PC-9 (cell line): ENCODE data around the gene ATP5ME. TPM values are rescaled to one million over a fixed set of nuclear protein-coding genes. Genes with fewer than 3 reads are reported as not detected.

ENCODE experiments used
- BruUV-seq: library from RNA; stranded (reverse); fragments of 400-500 nt; replicated peaks from 2 replicates; lab custom pipeline; 2021; lab: Mats Ljungman, UMichigan
- CTCF ChIA-PET: fragments of 300-600 bp; sonication (Branson Sonifier 250); formaldehyde crosslinking; loops from one replicate; lab custom pipeline; 2022; ENCODE audit warnings: antibody characterized with exemption; lab: Charles Lee
- POLR2A ChIA-PET: fragments of 300-600 bp; sonication (Branson Sonifier 250); formaldehyde crosslinking; loops from one replicate; lab custom pipeline; 2022; ENCODE audit warnings: antibody characterized with exemption; ENCODE audit not compliant: unreplicated experiment; lab: Charles Lee
- DNase-seq, 2 experiments: peaks; one replicate each; pipeline versions ENCODE4 v3.0.0 to v3.0.0-alpha.2; 2015 to 2022; ENCODE audit warnings: mixed read lengths in 1 of 2
- H2AFZ ChIP-seq: fragments of 200-600 bp; sonication (generic); 2 replicates; pipeline ENCODE4 v1.8.1; 2017; ENCODE audit warnings: antibody characterized with exemption
- H3F3A ChIP-seq: fragments of 200-600 bp; sonication (generic); 2 replicates; pipeline ENCODE4 v1.8.1; 2017; ENCODE audit warnings: antibody characterized with exemption, mild to moderate bottlenecking, low read depth; ENCODE audit not compliant: insufficient read depth
- H3K27ac ChIP-seq: fragments of 200-600 bp; sonication (generic); 2 replicates; pipeline ENCODE4 v1.6.1; 2016; ENCODE audit warnings: mixed run types
- H3K27me3 ChIP-seq: fragments of 200-600 bp; sonication (generic); 2 replicates; pipeline ENCODE4 v1.6.1; 2016; ENCODE audit warnings: low read depth, mixed run types; ENCODE audit not compliant: insufficient read depth
- H3K36me3 ChIP-seq: fragments of 200-600 bp; sonication (generic); 2 replicates; pipeline ENCODE4 v1.6.1; 2016; ENCODE audit warnings: low read depth, mixed run types
- H3K4me1 ChIP-seq: fragments of 200-600 bp; sonication (generic); replicated peaks from 2 replicates; pipeline ENCODE4 v1.6.1; 2016; ENCODE audit warnings: mixed run types; ENCODE audit not compliant: insufficient read depth
- H3K4me2 ChIP-seq: fragments of 200-600 bp; sonication (generic); 2 replicates; pipeline ENCODE4 v1.6.1; 2017; ENCODE audit warnings: mixed run types
- H3K4me3 ChIP-seq: fragments of 200-600 bp; sonication (generic); 2 replicates; pipeline ENCODE4 v1.6.1; 2016; ENCODE audit warnings: mixed run types
- H3K79me2 ChIP-seq: fragments of 200-600 bp; sonication (generic); 2 replicates; pipeline ENCODE4 v1.6.1; 2017; ENCODE audit warnings: low read depth, mixed run types
- H3K9me2 ChIP-seq: fragments of 200-600 bp; sonication (generic); 2 replicates; pipeline ENCODE4 v1.8.1; 2017; ENCODE audit warnings: mild to moderate bottlenecking; ENCODE audit not compliant: insufficient read depth
- H3K9me3 ChIP-seq: fragments of 200-600 bp; sonication (generic); 2 replicates; pipeline ENCODE4 v1.8.1; 2016; ENCODE audit warnings: low read depth; ENCODE audit not compliant: insufficient read depth
- H4K20me1 ChIP-seq: fragments of 200-600 bp; sonication (generic); 2 replicates; pipeline ENCODE4 v1.8.1; 2017; ENCODE audit not compliant: insufficient read depth
- CTCF ChIP-seq: fragments of 200-600 bp; sonication (generic); conservative IDR thresholded peaks from 2 replicates; pipeline ENCODE4 v1.6.1; 2017; ENCODE audit warnings: mixed run types, antibody characterized with exemption, mild to moderate bottlenecking, moderate library complexity
- EZH2 ChIP-seq: fragments of 200-600 bp; sonication (generic); IDR thresholded peaks from 2 replicates; pipeline ENCODE4 v1.8.0; 2017; ENCODE audit warnings: antibody characterized with exemption, low read depth
- intact Hi-C: fragments of 100-400 bp; cut with micrococcal nuclease; formaldehyde crosslinking; loops from one replicate; pipeline ENCODE4 v1.10.0; 2022; ENCODE audit not compliant: unreplicated experiment
- total RNA-seq: library from RNA; stranded (reverse); gene quantifications from 2 replicates; pipeline ENCODE4 v1.2.3, GENCODE V29; 2021

Gene ATP5ME
- total RNA-seq, 1 experiment from 2014 or later, result 334 TPM

- intact Hi-C loops, result no loop called here
- no peak overlapping the region for H3K4me3 ChIP-seq
- POLR2A ChIA-PET, result no interaction called here
- H3K9me3 ChIP-seq, result no peaks in the 10 kb centered on the region
- H3K4me1 ChIP-seq, result peaks cover 3% of the 10 kb centered on the region
- H2AFZ ChIP-seq, result no peak overlapping the region
- CTCF ChIA-PET, result no interaction called here
- H3K4me2 ChIP-seq, result no peak overlapping the region
- BruUV-seq, result no TSS peak
- no peak overlapping the region for H3K27ac ChIP-seq
- H3F3A ChIP-seq, result 0 out of 2 replicates have a peak, but pooled peaks cover 3% of the 10 kb centered on the region
- H4K20me1 ChIP-seq, result no peaks in the 10 kb centered on the region
- TF ChIP-seq CTCF (no peak), EZH2 (no peak)
- no peaks in the 10 kb centered on the region for H3K79me2 ChIP-seq
- H3K9me2 ChIP-seq, result no peaks in the 10 kb centered on the region
- no peaks in the 10 kb centered on the region for H3K36me3 ChIP-seq
- no peak for DNase-seq
- H3K27me3 ChIP-seq, result no peaks in the 10 kb centered on the region
Measured at GRCh38 chr4:681736-682451, 7.8 kb upstream of the ATP5ME start.

GRCh38 chr4:680928-681645 lies 7.0 kb upstream of the ATP5ME start:
- BruUV-seq, result no TSS peak
- POLR2A ChIA-PET, result no interaction called here
- DNase-seq, result peak in 1 of 2 experiments; percentile 37
- peak overlapping the region; percentile 55; the same call in 1 of the 2 replicates for H3K4me2 ChIP-seq
- H3K79me2 ChIP-seq, result no peaks in the 10 kb centered on the region
- H3K27ac ChIP-seq, result no peak overlapping the region
- no peaks in the 10 kb centered on the region for H3K4me1 ChIP-seq
- H3K27me3 ChIP-seq, result no peaks in the 10 kb centered on the region
- 0 out of 2 replicates have a peak, but pooled peaks cover 3% of the 10 kb centered on the region for H3F3A ChIP-seq
- H3K9me3 ChIP-seq, result no peaks in the 10 kb centered on the region
- intact Hi-C loops, result no loop called here
- CTCF ChIA-PET, result no interaction called here
- TF ChIP-seq CTCF (no peak), EZH2 (no peak)
- no peaks in the 10 kb centered on the region for H3K36me3 ChIP-seq
- no peaks in the 10 kb centered on the region for H3K9me2 ChIP-seq
- no peaks in the 10 kb centered on the region for H4K20me1 ChIP-seq
- peak overlapping the region; percentile 41; the same call in 1 of the 2 replicates for H3K4me3 ChIP-seq
- H2AFZ ChIP-seq, result no peak overlapping the region

GRCh38 chr4:680551-680927 lies 6.5 kb upstream of the ATP5ME start:
- BruUV-seq, result no TSS peak
- no peaks in the 10 kb centered on the region for H3K9me3 ChIP-seq
- no peak overlapping the region; the same call in 1 of the 2 replicates for H3K4me3 ChIP-seq
- TF ChIP-seq EZH2 (no peak), CTCF (no peak)
- no peak for DNase-seq
- H3K4me1 ChIP-seq, result peaks cover 3% of the 10 kb centered on the region; the same call in 1 of the 2 replicates
- H3K36me3 ChIP-seq, result no peaks in the 10 kb centered on the region
- no peaks in the 10 kb centered on the region for H3K9me2 ChIP-seq
- peak overlapping the region; percentile 55; the same call in 1 of the 2 replicates for H3K4me2 ChIP-seq
- H3K27me3 ChIP-seq, result no peaks in the 10 kb centered on the region
- intact Hi-C loops, result no loop called here
- H3K79me2 ChIP-seq, result peaks cover under 1% of the 10 kb centered on the region
- H4K20me1 ChIP-seq, result no peaks in the 10 kb centered on the region
- ChIA-PET POLR2A (no interaction called here), CTCF (no interaction called here)
- H3F3A ChIP-seq, result 0 out of 2 replicates have a peak, but pooled peaks cover 3% of the 10 kb centered on the region
- H3K27ac ChIP-seq, result no peak overlapping the region
- H2AFZ ChIP-seq, result no peak overlapping the region
